Central memory CD8-positive, alpha-beta T cell (primary cell): ENCODE measurements around the gene VPS16.

Source experiments
- ATAC-seq: fragments of 150-1000 bp; cut with Tn5 transposase; replicated peaks from 2 replicates; pipeline ENCODE4 v1.10.0; 2022; ENCODE audit warnings: mild to moderate bottlenecking, moderate FRiP score, moderate number of reproducible peaks; ENCODE audit not compliant: poor library complexity, severe bottlenecking; ENCODE audit errors: extremely low read depth
- DNase-seq, 2 donors: peaks; one replicate each; pipeline ENCODE4 v3.0.0; 2021; ENCODE audit warnings: low spot score in 2 of 2
- H3K27ac Mint-ChIP-seq: one replicate; pipeline ENCODE4 v1.8.0; 2022; ENCODE audit warnings: low read depth, mild to moderate bottlenecking, moderate library complexity, mixed read lengths
- H3K27me3 Mint-ChIP-seq: one replicate; pipeline ENCODE4 v1.8.0; 2022; ENCODE audit warnings: mixed read lengths
- H3K36me3 Mint-ChIP-seq: one replicate; pipeline ENCODE4 v1.8.0; 2022; ENCODE audit warnings: mild to moderate bottlenecking, moderate library complexity, mixed read lengths; ENCODE audit not compliant: insufficient read depth
- H3K4me1 Mint-ChIP-seq: one replicate; pipeline ENCODE4 v1.8.0; 2022; ENCODE audit warnings: mixed read lengths
- H3K4me3 Mint-ChIP-seq: one replicate; pipeline ENCODE4 v1.8.0; 2022; ENCODE audit warnings: mild to moderate bottlenecking, moderate library complexity, mixed read lengths
- H3K9me3 Mint-ChIP-seq: one replicate; pipeline ENCODE4 v1.8.0; 2022; ENCODE audit warnings: mixed read lengths

Gene VPS16

DNA sequence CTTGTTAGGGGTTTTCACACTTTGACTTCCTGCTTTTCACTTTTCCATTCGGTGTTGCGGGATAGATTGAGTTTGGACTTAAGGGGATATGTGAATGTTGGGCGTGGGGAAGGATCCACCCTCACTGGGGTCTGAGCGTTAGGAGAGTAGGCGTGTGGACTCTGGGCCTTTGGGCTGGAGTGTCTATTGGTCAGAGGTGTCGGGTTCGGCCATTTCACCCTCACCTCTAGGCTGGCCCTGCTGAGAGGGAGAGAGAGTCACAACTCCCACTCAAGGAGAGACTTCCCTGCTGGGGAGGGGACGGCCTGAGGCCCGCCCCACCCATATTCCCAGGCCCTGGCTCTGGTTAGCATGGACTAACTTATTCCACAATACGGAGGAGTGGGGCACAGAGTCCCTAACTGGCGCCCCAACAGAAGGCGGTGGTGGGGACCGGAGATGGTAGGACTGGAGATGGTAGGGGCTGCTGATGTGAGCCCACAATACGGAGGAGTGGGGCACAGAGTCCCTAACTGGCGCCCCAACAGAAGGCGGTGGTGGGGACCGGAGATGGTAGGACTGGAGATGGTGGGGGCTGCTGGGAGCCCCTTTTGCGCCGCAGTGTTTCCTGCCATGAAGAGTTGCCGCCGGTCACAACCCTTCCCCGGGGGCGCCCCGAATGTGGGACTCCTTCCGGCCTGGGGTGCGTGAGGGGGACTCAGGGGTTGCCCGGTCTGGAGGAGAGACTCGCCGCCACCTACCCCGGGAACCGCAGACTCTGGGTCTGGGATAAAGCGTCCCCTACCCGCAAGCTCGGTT is 31.3 kb downstream of the VPS16 start:
- H3K4me1 Mint-ChIP-seq: peaks cover 55% of the 10 kb centered on the region
- H3K27me3 Mint-ChIP-seq: no peaks in the 10 kb centered on the region
- H3K9me3 Mint-ChIP-seq: no peaks in the 10 kb centered on the region
- H3K36me3 Mint-ChIP-seq: peaks cover 8% of the 10 kb centered on the region
- no peak for ATAC-seq
- no peak overlapping the region for H3K27ac Mint-ChIP-seq
- no peak for DNase-seq
- H3K4me3 Mint-ChIP-seq: peak overlapping the region; percentile 90

DNA sequence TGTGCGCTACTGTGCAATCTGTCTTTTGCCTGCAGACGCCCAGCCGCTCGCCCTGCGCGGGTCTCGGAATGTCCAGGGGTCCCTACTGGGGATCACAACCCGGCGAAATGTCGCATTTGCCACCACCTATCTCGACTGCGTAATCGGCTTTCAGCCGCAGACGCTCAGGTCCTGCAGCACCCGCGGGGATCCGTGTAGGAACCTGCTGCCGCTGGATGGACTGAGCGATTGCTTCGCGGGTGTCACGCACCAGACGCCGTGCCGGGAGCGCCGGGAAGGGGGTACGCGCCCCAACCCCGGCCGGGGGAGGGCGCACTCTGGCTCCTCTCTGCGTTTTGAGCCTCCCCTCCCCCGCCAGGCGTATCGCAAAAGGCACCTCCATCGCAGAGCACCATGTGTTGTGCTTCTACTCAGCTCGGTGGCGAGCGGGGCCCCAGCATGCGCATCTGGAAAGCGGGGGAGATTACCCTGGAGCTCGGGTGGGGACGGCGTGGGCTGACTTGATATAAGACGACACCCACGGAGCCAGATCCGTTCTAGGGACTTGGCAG is 32.0 kb downstream of the VPS16 start:
- Mint-ChIP-seq H3K9me3 (no peaks in the 10 kb centered on the region), H3K4me3 (peak overlapping the region; percentile 90), H3K36me3 (peaks cover 10% of the 10 kb centered on the region), H3K4me1 (peaks cover 50% of the 10 kb centered on the region), H3K27me3 (no peaks in the 10 kb centered on the region), H3K27ac (peak overlapping the region; percentile 49)
- DNase-seq: peak; percentile 54 to 60
- peak; percentile 61 for ATAC-seq

DNA sequence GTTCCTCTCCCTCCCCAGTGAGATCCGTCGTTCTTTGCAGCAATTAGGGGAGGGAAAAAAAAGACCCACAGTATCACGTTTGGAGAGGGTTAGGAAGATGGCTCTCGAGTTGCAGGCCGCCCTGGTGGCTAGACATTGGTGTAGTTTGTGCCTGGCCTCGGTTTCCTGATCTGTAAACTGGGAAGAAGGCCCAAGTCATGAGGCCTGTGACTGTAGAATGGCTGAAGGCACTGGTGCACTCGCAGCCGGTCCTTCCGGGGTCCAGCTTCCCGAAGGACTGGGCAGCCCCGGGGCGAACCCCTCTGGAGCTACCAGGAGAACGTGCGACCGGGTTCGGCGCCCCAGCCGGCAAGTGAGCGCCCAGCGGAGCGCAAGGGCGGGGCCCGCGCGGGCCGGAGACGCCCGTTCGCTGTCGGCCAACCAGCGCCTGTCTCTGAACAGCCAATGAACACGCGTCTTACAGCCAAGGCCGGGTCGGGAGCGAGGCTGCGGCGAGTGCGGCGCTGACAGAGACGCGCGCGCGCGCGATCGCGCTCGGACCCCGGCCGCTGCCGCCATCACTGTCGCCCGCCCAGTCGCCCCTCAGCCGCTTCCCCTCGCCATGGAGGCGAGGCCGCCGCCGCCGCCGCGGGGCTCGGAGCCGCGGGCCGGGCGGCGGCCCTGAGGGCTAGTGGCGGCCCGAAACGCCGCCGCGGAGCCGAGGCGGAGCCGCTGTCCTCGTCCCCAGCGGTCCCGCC is 32.6 kb downstream of the VPS16 start, which contains the start of gene PTPRA:
PTPRA (plus strand) TSS at position 472 of the 737 bp plus-strand sequence. CDS start 90,797 bp downstream, outside the sequence.
- Mint-ChIP-seq H3K36me3 (peaks cover 11% of the 10 kb centered on the region), H3K9me3 (no peaks in the 10 kb centered on the region), H3K27me3 (no peaks in the 10 kb centered on the region), H3K4me1 (peaks cover 48% of the 10 kb centered on the region), H3K27ac (peak within 1 kb of the TSS; percentile 76), H3K4me3 (peak within 1 kb of the TSS; percentile 90)
- peak; percentile 81 to 86 for DNase-seq
- peak; percentile 93 for ATAC-seq

DNA sequence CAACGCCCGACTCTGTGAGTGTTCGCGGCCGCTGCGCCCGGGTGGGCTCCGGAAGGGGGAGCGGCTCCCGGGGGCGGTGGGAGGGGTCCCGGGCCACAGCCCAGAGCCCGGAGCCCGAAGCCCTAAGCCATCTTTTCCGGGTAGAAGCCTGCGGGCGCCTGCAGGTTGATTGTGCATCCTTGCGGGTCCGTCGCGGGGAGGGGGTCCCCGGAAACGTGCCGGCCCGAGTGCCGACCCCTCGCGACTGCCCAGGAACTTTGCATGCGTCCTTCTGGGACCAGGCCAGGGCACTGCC is 33.1 kb downstream of the VPS16 start:
- Mint-ChIP-seq H3K4me1 (peaks cover 53% of the 10 kb centered on the region), H3K27me3 (no peaks in the 10 kb centered on the region), H3K4me3 (peak overlapping the region; percentile 90), H3K36me3 (peaks cover 15% of the 10 kb centered on the region), H3K9me3 (no peaks in the 10 kb centered on the region), H3K27ac (peak overlapping the region; percentile 76)
- ATAC-seq: peak; percentile 21
- DNase-seq: peak in 1 of 2 donors; percentile 38

DNA sequence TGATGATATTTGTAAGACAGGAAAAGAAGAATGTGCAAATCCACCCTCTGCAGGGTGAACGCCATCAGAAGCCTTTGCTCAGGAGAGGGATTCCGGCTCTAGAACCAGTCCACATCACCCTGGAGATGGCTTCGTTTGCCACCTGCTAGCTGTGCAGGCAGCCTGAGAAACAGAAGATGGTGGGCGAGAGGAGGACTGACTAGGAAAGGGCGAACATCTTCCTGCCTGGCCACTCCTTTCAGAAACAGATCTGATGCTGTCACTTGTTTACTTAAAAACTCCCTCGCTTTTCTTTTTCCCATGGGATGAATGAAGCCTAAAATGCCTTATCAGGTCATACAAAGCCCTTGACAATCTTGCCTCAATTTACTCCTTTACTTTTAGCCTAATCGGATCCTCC is 33.9 kb downstream of the VPS16 start:
- peaks cover 59% of the 10 kb centered on the region for H3K4me1 Mint-ChIP-seq
- DNase-seq: no peak
- H3K9me3 Mint-ChIP-seq: no peaks in the 10 kb centered on the region
- H3K4me3 Mint-ChIP-seq: peak overlapping the region; percentile 90
- no peak for ATAC-seq
- peak overlapping the region; percentile 76 for H3K27ac Mint-ChIP-seq
- no peaks in the 10 kb centered on the region for H3K27me3 Mint-ChIP-seq
- H3K36me3 Mint-ChIP-seq: peaks cover 15% of the 10 kb centered on the region

DNA sequence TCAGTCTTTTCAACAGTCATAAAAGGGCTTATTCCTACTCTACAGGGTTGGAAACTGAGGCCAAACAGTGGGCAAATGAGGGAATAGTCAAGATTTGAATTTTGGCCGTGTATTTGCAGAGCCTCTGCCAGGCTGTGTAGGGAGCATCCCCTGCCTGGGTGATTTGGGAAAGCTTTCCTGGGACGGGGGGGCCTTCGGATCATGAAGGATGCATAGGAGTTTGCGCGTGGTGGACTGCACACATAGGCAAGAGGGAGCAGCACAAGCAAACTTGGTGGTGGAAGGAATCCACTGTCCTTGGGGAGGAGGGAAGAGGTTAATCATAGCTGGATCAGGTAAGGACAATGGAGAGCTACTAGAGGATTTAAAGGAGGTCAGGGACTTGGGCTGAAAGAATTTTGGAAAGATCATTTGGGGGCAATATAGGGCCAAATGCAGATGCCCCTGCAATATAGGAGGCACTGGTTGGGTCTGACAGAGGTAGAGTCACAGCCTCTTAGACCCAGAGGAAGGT is 35.2 kb downstream of the VPS16 start:
- ATAC-seq: no peak

DNA sequence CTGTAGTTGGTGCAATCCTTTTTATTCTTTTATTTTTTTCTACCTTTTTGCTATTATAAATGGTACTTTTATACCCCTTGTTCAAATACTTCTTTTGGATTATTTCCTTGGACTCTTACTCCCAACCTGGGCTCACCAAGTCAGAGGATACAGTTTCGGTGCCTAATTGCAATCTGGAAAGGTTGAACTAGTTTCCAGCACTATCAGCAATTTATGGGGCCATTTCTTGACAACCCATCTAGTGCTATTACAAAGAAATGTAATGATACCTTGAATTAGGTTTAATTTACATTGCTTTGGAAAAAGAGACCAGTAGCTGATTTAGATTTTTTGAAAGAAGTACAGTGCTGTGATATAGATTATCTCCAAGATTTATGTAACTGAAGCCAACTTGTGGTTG is 38.0 kb downstream of the VPS16 start:
- Mint-ChIP-seq H3K27ac (peak overlapping the region; percentile 66), H3K27me3 (no peaks in the 10 kb centered on the region), H3K9me3 (no peaks in the 10 kb centered on the region), H3K36me3 (peaks cover 14% of the 10 kb centered on the region), H3K4me1 (peaks cover 58% of the 10 kb centered on the region), H3K4me3 (no peak overlapping the region)
- no peak for DNase-seq
- no peak for ATAC-seq

More for the DNA sequence above, 35.2 kb downstream of the VPS16 start:
- peaks cover 71% of the 10 kb centered on the region for H3K4me1 Mint-ChIP-seq
- no peaks in the 10 kb centered on the region for H3K9me3 Mint-ChIP-seq
- DNase-seq: no peak
- H3K27me3 Mint-ChIP-seq: no peaks in the 10 kb centered on the region
- H3K27ac Mint-ChIP-seq: no peak overlapping the region
- H3K36me3 Mint-ChIP-seq: peaks cover 19% of the 10 kb centered on the region
- H3K4me3 Mint-ChIP-seq: peak overlapping the region; percentile 90

DNA sequence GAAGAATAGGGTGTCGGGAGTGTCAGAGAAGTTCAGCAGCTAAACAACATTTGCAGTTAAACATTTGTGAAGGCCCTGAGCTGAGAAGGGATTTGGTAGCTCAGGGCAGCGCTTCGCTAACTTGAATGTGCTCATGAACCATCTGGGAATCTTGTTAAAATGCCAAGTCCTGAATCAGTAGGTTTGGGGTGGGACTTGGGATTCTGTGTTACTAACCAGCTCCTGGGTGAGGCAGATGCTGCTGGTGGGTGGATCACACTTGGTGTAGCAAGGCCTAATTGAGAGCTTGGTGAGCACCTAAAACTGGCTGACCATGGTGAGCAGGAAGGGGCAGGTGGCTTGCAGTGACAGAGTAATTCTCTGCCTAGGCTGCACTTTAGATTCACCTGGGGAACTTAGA is 38.6 kb downstream of the VPS16 start:
- H3K4me3 Mint-ChIP-seq: no peak overlapping the region
- peaks cover 65% of the 10 kb centered on the region for H3K4me1 Mint-ChIP-seq
- H3K27ac Mint-ChIP-seq: peak overlapping the region; percentile 66
- DNase-seq: no peak
- H3K9me3 Mint-ChIP-seq: no peaks in the 10 kb centered on the region
- H3K27me3 Mint-ChIP-seq: no peaks in the 10 kb centered on the region
- H3K36me3 Mint-ChIP-seq: peaks cover 15% of the 10 kb centered on the region
- ATAC-seq: no peak

DNA sequence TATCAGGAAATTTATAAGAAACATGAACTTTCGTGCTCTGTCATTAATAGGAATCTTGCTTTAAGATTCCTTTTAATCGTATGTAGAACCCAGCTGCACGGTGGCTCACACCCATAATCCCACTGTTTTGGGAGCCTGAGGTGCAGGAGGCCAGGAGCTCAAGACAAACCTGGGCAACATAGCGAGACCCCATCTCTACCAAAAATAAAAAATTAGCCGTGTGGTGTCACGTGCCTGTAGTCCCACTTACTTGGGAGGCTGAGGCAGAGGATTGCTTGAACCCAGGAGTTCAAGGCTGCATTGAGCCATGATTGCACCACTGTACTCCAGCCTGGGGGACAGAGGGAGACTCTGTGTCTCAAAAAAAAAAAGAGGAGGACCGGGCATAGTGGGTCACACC is 40.1 kb downstream of the VPS16 start:
- no peaks in the 10 kb centered on the region for H3K27me3 Mint-ChIP-seq
- H3K27ac Mint-ChIP-seq: no peak overlapping the region
- no peak for ATAC-seq
- H3K9me3 Mint-ChIP-seq: no peaks in the 10 kb centered on the region
- no peak for DNase-seq
- H3K4me1 Mint-ChIP-seq: peaks cover 63% of the 10 kb centered on the region
- H3K4me3 Mint-ChIP-seq: no peak overlapping the region
- H3K36me3 Mint-ChIP-seq: peaks cover 16% of the 10 kb centered on the region

DNA sequence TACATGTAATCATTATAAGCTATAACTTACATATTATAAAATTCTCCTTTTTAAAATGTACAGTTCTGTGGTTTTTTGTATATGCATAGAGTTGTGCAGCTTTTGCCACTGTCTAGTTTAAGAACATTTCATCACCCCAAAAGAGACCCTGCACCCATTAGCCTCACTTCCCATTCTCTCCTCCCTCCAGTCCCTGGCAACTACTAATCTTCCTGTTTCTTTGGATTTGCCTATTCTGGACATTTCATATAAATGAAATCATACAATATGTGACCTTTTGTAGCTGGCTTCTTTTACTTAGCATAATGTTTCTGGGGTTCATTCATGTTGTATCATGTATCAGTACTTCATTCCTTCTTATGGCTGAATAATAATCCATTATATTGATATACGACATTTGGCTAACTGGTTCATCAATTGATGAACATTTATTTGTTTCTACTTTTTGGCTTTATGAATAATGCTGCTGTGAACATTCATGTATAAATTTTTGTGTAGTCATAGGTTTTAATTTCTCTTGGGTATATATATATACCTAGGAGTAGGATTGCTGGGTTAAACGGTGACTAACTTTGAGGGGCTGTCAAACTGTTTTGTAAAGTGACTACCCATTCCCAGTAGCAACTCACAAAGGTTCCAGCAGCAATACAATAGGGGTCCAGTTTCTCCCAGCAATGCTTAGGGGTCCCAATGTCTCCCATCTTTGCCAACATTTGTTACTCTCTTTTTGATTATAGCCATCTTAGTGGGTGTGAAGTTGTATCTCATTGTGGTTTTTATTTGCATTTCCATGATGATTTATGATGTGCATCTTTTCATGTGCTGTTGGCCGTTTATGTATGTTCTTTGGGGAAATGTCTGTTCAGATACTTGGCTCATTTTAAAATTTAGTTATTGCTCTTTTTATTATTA is 43.4 kb downstream of the VPS16 start:
- Mint-ChIP-seq H3K27me3 (no peaks in the 10 kb centered on the region), H3K9me3 (no peaks in the 10 kb centered on the region), H3K36me3 (peaks cover 9% of the 10 kb centered on the region), H3K27ac (no peak overlapping the region), H3K4me3 (no peak overlapping the region), H3K4me1 (peaks cover 60% of the 10 kb centered on the region)
- DNase-seq (no peak), ATAC-seq (no peak)

DNA sequence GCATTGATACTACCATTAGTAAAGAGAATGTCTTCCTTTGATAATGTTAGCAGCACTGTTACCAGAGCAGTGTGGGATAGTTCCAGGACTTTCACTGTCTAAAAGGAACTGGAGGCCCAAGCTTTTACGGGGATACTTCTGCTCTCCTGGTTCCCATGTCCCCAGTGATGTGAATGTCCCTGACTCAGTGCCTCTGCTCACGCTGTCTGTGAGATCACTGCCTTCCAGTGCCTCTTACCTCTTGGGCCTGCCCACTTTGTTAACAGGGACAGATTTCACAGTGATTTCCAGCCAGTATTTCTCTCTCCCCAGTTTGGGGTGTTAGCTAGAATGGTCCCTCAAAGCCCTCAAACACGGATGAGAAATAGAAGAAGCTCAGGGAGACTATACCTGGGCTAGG is 47.2 kb downstream of the VPS16 start:
- H3K4me1 Mint-ChIP-seq: peaks cover 70% of the 10 kb centered on the region
- H3K36me3 Mint-ChIP-seq: peaks cover 6% of the 10 kb centered on the region
- ATAC-seq: no peak
- H3K27ac Mint-ChIP-seq: no peak overlapping the region
- H3K9me3 Mint-ChIP-seq: no peaks in the 10 kb centered on the region
- H3K27me3 Mint-ChIP-seq: no peaks in the 10 kb centered on the region
- no peak for DNase-seq
- no peak overlapping the region for H3K4me3 Mint-ChIP-seq
